HG03108 (cell line): ENCODE measurements around the gene JUNB.
"Not testable (repeated sequence)": the region's sequence is repeated elsewhere in the genome, so short reads cannot be mapped to it uniquely, and the experiment has no call there.

Source experiments
- ATAC-seq: cut with Tn5 transposase; IDR thresholded peaks from one replicate; pipeline ENCODE4 v1.9.1; 2021; ENCODE audit warnings: moderate library complexity; ENCODE audit not compliant: unreplicated experiment

The JUNB gene

DNA sequence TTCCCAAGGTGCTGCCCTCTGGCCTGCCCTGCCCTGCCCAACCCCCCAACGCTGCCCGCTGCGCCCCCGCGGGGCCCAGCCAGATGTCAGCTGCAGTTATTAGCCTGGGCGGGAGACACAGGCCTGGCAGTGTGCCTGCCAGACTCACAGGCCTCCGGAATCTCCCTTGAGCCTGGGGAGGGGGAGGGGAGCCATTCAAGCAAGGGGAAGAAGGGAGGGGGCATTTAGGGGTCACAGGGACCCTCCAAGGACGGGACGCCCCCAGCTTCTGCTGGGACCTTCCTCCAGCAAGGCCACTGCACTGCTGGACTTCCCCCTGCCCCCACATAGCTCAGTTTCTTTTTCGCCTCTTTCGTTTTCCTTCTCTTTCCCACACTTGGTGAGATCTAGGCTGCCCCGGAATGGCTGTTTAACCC lies 2.6 kb upstream of the JUNB start:
- no peak for ATAC-seq

DNA sequence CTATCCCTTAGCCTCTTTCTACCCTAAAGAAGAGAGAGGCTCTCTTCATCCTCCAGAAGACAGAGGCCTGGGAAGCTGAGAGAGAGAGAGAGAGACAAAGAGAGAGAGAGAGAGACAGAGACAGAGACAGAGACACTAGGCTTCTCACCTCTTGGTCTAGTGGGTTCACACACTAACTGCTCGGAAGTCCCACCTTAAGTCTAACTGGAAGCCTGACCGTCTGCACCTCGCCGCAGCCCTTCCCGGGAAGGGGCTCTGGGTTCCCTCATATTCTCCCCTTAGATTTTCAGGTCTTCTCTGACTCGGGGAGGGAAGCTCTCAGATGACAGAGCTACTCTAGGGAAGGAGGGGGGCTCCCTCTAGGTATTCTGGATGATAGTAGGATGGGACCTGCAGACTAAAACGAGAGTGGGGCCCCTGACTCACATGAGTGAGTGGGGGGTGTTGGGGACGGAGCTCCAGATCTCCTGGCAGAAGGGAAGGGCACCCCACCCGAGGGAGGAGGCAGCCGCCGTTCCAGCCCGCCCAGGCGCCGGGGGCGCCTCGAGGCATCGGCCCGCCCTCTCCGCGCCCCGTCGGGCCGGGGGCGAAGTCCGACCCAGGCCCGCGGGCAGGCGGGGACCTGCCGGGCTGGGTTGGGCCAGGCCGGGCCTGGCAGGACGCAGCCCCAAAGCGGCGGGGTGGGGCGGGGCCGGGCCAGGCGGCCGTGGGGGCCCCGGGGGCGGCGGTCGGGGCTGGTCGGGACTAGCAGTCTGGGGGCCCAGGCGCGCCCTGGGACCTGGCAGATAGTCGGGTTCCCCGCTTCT lies 2.0 kb upstream of the JUNB start:
- ATAC-seq = no peak

DNA sequence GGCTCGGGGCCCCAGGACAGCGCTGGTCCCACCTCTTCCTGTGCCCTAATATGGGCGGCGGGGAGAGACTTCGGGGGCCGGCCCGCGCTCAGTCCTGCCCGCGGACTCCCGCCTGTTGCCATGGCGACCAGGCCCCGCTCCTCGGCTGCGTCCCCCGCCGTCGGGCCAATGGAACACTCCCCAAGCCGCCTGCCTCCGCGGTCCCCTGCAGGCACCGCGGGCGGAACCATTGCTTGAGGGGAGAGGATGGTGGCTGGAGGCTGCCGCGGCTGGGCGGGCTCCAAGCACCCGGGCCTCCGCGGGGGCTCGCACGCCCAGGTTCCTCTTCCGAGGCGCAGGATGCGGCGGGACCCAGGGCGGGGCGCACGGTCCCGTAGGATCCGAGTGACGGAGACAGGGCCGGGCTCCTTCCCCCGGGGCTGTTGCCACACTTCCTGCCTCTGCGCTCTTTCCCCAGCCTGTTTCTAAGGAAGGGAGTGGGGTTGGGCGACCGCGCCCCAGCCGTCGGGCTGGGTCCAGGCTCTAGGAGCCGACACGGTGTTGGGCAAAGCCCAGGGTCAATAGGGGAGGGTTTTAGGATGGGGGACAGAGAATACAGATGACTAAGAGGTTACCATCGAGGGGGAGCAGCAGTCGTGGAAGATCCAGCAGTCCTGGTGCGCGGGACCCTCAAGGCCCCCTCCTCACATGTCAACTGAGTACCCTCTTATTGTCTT lies 1.2 kb upstream of the JUNB start:
- ATAC-seq = peak; percentile 34

DNA sequence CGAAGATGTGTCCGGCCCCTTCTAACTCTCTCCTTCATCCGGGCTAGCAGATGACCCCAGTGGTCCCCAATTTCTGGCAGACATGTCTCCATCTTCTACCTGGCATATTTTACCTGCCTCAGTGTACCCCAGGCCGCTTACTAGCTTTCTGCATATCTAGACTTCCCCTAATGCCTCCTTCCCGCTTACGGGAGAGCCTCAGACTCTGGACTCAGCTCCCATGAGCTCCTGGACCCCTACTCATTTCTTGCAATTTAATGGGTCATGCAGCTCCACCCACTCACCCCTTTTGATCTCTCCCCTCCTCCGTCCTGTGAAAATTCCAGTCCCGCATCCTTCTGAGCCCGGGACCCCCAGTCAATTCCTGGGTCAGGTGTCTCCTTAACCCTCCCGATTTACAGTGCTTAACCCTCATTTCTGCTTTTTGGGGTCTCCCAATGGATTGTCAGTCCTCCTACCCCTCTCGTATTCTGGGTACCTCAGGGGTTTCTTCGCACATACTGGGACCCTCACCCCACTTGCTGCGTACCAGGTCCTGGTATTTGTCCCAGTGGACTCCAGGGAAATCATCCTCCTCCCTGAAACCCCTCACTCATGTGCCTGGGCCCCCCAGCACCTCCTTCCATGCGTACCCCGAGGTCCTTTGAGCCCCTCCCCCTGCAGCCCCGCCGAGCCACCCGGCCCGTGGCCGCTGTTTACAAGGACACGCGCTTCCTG lies 500 bp upstream of the JUNB start:
- no peak for ATAC-seq

- ATAC-seq = no peak
Measured at GRCh38 chr19:12792051-12792852, 966 bp downstream of the JUNB start.

GRCh38 chr19:12792853-12793289 lies 1.6 kb downstream of the JUNB start:
- ATAC-seq = no peak

DNA sequence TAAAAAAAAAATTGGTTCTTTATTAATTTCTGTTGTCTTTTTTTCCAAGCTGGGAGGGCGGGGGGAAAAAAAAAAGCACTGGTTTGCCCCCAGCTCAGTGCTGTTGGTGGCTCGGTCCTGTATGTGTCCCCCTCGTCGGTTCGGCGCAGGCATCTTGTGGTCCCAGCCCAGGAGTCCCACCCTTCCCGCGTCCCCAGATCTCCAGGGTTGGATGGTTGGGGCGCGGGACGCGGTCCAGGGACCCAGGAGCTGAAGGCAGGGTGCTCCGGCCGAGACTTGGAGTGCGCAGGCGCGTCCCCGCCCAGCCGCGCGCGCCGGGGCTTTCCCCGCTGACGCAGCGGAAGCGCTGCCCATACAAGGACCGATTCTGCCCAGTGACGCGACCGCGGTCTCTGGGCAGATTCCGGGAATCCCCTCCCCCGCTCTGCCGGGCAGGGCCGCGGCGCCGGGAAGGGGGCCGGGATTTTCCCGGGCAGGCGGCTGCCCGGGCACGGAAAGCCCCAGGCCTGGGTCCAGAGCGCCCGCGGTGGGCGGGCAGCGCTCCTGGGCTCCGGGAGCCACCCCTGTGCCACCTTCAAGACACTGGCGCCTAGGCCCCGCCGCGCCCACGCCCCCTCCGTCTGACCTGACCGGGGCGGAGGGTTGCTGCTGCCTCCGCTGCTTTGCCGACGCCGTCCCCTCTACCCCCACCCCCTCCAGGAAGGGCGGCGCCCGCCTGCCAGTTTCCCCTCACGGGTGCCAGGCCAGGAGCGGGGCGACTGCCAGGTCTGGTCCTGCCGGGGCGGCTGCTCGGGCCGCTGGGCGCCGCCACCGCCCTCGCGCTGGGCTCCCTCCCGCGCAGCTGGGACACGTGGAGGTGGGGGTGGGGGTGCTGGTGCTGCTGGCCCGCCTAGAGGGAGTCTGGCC lies 2.3 kb downstream of the JUNB start:
- peak; percentile 19 for ATAC-seq

DNA sequence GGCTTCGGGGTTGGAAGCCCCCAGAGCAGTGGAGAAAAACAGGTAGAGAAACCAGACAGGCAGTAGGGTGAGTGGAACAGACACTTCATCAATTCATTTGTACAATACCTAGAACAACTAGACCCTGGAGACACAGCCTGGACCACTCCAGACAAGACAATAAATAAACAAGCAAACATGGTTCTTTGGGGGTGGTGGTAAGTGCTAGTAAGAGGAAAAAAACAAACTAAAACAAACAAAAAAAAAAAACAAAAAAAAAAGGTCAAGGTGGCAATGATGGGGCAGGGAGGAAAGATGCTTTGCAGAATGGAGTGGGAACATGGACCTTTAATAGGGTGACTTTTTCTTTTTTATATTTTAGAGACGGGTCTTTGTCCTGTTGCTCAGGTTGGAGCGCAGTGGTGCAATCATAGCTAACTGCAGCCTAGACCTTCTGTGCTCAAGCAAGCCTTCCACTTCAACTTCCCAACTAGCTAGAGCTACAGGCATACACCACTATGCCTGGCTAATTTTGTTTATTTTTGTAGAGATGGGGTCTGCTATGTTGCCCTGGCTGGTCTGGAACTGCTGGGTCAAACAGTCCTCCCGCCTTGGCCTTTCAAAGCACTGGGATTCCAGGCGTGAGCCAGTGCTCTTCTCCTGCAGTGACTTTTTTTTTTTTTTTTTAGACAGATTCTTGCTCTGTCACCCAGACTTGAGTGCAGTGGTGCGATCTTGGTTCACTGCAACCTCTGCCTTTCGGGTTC lies 3.1 kb downstream of the JUNB start:
- no peak for ATAC-seq

DNA sequence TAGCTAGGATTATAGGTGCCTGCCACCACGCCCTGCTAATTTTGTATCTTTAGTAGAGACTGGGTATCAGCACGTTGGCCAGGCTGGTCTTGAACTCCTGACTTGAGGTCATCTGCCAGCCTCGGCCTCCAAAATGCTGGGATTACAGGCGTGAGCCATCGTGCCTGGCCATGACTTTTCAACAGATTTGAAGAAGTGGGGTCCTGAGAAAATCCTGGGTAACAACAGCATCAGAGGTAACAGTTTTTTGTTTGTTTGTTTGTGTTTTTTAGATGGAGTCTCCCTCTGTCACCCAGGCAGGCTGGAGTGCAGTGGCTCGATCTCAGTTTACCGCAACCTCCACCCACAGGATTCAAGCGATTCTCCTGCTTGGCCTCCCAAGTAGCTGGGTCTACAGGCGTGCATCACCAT lies 3.7 kb downstream of the JUNB start:
- no peak for ATAC-seq

- ATAC-seq = no peak
Measured at GRCh38 chr19:12796146-12797071, 5.1 kb downstream of the JUNB start.

GRCh38 chr19:12797141-12797587 lies 5.9 kb downstream of the JUNB start:
- ATAC-seq = no peak

DNA sequence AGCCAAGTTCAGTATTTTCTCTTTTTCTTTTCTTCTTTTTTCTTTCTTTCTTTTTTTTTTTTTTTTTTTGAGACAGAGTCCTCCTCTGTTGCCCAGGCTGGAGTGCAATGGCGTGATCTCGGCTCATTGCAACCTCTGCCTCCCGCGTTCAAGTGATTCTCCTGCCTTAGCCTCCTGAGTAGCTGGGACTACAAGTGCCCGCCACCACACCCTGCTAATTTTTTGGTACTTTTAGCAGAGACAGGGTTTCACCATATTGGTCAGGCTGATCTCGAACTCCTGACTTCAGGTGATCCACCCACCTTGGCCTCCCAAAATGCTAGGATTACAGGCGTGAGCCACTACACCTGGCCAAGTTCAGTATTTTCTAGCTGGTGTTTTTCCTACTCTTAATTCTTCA lies 6.3 kb downstream of the JUNB start:
- not testable (repeated sequence) for ATAC-seq

DNA sequence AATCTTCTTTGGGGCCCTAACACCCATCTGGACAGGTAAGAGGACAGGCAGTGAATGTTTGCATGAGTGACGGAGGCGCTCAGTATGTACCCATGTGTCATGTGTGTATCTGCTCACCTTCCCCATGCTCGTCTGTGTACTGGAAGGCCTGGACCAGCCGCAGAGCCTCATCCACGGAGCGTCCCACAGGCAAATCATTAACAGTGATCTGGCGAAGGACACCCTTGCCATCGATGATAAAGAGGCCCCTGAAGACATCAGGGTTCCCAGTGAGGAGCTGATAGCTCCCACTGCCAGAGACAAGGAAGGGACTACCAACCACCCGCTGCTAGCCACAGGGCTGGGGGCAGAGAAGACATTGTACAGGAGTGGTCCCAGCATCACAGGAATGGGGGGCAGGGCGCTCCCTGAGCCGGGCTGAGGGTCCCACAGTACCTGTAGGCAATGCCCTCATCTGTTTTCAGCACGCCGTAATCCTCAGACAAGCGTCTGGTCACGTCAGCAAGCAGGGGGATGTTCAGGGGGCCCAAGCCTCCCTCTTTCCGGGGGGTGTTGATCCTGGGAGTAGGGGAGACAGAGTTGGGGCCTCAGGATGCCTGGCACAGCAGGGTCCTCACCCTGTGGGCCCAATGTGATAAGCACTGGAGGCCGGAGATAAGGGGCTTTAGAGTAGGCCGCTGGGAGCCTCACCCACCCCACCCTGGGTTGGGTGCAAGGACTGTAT lies 8.6 kb downstream of the JUNB start:
- ATAC-seq = no peak

DNA sequence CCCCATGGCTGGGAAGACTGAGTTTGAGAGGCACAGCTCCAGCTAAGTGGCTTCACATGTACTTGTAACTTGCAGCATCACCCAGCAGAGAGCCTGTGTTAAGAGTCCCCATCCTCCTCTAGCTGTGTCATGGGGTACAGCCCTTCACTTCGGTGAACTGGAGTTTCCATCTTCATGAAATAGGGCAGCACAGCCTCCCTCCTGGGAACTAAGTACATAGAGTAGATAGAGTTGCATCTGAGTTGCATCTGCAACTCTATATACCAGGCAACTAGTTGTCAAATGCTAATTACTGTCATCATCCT lies 9.1 kb downstream of the JUNB start:
- no peak for ATAC-seq

DNA sequence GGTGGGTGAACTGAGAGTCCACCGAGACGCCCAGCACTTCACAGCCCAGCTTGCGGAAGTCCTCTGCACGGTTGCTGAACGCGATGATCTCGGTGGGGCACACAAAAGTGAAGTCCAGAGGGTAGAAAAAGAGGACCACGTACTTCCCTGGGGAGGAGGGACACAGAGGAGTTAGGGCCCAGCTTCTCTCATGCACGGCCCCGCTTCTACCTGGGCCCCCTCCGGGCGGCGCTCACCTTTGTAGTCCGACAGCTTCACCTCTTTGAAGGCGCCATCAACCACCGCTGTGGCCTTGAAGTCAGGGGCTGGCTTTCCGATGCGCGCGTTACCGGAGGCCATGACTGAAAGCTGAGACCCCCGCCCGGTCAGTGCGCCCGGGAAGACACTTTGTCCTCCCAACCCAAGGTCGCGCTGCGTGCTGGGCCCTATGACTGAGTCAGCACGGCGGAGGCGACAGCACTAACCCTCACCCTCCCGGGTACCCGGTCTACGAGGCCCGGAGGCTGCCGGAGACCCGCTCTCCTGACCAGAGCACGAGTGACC lies 9.7 kb downstream of the JUNB start:
- ATAC-seq = no peak

DNA sequence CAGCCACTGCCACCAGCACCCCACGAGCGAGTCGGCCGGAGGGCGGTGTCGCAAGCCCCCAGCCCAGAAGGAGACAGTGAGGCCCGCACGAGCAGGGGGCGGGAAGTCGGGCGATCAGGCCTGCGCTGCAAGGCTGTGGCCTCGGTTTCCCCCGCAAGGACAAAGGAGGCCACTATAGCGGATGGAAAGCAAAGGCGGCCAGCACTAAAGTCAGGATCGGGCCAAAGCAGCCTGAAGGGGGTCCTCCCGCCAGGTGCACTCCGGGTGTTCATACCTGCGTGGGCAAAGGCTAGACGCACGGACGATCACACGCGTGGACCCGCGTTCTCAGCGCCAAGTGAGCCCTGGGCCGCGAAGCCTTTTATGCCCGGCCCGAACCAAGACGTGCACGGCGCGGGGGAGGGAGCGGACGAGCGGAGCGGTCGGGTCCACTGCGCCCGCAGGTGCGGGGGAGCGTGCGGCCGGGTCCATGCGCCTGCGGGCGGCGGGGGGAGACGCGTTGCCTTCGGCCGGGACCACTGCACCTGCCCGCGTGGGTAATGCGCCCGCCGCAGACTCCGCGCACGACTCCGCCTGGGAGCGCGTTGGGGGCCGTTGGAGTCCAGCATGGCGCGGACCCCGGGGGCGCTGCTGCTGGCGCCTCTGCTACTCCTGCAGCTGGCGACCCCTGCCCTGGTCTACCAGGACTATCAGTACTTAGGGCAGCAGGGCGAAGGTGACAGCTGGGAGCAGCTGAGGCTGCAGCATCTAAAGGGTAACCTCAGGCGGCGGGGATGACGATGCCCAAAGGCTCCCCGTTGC lies 10.4 kb downstream of the JUNB start, which contains the start of the genes PRDX2 and THSD8:
Gene PRDX2 (minus strand): TSS at position 335 of the 801 bp plus-strand sequence. CDS start 539 bp downstream, outside the sequence.
Gene THSD8 (plus strand): TSS at position 604 of the 801 bp plus-strand sequence. CDS start 3 bp downstream, at position 607.
- no peak for ATAC-seq
